CD4-positive, alpha-beta T cell treated with Interleukin-15 for 1 hour (primary cell): ENCODE results near the gene RFC1.

ENCODE experiments used
- DNase-seq: peaks from one replicate; pipeline ENCODE4 v3.0.0-alpha.2; 2020

Gene RFC1

DNA sequence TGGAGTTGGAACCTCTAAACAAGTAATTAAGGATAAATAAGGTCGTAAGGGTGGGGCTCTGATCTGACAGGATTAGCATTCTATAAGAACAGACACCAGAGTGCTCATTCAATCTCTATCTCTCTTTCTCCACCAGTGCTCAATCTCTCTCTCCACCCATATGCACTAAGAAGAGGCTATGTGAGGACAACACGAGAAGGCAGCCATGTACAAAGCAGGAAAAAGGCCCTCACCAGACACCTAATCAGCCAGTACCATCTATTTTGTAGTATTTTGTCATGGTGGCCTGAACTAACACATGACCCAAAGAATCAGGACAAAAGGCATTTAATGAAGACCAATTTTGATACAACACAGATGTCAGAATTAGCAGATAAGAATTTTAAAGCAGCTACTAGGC lies 16.8 kb downstream of the RFC1 start:
- DNase-seq, result no peak

GRCh38 chr4:39348371-39349315 lies 17.5 kb downstream of the RFC1 start:
- DNase-seq, result no peak

DNA sequence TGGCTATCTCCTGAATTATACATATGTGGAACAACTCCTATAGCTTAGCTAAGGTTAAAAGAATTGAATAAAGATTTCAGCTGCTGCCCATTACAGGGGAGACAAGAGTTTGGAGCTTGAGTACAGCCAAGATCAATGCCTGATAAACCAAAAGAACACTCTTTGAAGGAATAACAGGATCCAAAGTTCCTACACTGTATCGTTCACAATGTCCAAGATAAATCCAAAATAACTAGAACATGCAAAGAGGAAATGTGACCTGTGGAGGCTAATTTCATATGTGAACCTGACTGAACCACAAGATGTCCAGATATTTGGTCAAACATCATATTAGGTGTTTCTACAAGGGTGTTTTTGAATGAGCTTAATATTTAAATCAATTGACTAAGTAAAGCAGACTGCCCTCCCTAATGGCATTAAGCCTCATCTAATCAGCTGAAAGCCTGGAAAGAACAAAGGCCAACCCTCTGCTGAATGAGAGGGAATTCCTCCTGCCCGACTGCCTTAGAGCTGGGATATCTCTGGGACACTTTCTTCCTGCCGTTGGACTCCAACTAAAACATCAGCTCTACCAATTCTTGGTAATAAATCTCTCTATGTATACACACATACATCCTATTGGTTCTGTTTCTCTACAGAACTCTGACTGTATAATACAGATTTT lies 19.2 kb downstream of the RFC1 start:
- DNase-seq, result no peak

GRCh38 chr4:39342731-39343130 lies 23.4 kb downstream of the RFC1 start:
- no peak for DNase-seq

DNA sequence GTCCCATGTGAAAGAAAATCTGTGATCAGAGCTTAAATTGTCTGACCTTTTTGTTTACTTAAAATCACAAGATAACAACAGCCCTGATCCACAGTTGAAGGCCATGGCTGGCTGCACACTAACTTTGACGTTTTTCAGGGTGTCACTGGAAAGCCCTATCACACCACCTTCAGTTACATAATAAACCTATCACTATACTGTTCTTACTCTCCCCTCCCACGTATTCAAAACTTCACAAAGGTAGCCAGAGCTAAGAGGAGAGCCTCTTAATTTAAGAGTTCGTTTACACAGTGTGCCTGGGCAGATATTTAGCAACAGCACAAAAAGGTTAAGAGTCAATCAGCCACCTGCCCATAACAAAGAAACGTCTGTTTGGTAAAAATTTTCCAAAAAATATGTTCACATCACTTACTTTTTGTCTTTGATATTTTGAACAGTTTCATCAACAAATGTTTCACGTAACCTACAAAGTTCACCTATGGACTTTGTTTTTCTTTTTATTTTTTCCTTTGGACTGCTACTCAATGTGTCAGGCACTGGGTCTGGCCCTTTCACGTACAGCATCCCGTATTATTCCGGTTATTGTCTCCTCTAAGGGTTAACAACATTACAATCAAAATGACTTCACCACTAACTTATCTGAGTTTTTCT lies 25.0 kb downstream of the RFC1 start:
- DNase-seq, result no peak

DNA sequence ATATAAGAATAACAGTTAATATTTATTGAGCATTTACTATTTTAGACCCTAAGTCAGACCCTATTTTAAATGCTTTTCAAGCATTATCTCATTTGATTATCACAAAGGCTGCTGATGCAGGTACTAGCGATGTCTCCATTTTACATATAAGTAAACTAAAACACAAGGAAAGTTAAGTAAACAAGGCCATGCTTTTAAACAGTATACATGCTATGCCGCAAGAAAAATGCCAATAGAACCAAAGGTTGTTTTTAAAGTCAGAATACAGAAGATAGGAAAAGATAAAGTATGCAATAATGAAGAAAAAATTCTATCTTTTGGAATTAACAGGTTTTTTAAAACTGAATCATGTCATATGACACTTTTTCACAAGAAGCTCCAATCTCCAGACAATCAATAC lies 26.2 kb downstream of the RFC1 start:
- no peak for DNase-seq

- DNase-seq, result no peak
Observed at GRCh38 chr4:39337841-39338240, 28.3 kb downstream of the RFC1 start.

- no peak for DNase-seq
Observed at GRCh38 chr4:39335566-39335965, 30.6 kb downstream of the RFC1 start.

- no peak for DNase-seq
Observed at GRCh38 chr4:39331191-39331590, 35.0 kb downstream of the RFC1 start.

DNA sequence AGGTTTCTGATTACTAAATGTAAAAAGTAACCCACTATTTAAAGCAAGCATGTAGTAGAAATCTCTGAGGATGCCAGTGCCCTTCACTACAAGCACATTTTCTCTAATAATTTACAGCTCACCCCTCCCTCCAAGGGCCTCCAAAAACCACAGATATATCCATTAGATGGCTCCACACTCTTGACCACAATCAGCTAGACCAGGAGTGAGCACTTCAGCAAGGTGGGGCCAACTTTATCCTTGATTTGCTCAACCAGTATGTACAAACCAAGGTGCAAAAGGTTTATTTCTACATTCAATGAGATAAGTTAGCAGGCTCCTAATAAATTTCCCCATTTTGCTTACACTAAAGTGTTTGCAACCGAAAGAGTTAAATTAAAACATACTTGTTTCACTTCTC lies 35.8 kb downstream of the RFC1 start:
- DNase-seq, result no peak

- DNase-seq, result no peak
Observed at GRCh38 chr4:39326468-39326977, 39.6 kb downstream of the RFC1 start.

GRCh38 chr4:39324897-39325613 lies 41.1 kb downstream of the RFC1 start:
- no peak for DNase-seq

DNA sequence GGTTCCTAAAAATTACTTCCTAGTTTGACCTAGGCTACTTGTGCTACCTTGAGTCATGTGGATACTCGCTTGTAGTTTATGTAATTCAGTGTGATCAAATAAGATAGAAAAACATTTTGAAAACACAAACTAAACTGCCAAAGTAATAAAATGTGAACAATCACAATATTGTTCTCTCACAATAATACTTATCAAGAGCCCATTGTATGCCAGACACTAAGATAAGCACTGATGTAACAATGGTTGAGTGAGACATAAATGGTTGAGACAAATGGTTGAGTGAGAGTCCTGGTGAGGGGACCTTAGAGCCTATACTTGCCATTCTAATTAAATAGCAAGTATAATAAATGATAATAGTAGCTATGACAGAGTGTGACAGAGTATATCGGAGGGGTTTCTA lies 41.7 kb downstream of the RFC1 start:
- no peak for DNase-seq

- no peak for DNase-seq
Observed at GRCh38 chr4:39323821-39324220, 42.3 kb downstream of the RFC1 start.

DNA sequence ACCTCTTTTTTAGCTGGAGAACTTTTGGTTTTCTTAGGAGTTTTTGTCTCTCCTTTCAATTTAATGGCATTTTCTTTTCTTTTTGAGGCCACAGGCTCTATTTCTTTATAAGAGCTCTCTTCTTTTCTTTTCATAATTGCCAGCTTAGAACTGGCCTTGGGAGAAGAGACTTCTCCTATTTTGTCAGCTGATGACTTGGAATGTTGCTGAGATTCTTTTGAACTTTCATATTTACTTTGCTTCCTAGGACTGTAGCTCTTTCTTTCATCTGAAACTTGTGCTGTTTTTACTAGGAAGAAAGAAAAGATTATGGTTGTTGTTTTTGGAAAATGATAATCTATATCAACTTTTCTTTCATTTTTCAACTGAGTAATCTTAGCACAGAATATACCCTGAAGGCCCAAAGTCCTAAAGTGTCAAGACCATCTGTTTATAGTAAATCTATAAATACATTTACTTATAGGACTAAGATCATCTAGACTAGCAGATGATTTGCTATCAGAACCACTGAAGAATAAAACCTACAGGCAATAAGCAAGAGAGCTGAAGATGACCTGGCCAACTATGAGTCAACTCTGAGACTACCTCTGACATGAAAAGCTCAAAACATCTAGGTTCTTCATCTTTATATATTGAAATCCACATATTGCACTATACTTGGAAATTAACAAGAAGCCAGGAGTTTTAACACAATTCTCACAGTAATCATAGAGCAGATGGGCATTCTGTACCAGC lies 45.6 kb downstream of the RFC1 start:
- no peak for DNase-seq

DNA sequence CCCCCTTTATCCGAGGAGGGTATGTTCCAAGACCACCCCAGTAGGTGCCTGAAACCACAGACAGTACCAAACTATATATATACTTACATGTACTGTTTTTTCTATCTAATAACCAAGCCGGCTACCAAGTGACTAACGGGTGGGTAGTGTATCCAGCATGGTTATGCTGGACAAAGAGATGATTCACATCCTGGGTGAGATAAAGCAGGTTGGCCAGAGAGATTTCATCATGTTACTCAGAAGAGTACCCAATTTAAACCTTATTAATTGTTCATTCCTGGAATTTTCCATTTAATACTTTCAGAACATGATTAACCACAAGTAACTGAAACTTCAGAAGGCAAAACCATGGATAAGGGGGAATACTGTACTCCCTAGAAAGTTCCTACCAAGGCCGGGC lies 46.5 kb downstream of the RFC1 start:
- DNase-seq, result no peak

DNA sequence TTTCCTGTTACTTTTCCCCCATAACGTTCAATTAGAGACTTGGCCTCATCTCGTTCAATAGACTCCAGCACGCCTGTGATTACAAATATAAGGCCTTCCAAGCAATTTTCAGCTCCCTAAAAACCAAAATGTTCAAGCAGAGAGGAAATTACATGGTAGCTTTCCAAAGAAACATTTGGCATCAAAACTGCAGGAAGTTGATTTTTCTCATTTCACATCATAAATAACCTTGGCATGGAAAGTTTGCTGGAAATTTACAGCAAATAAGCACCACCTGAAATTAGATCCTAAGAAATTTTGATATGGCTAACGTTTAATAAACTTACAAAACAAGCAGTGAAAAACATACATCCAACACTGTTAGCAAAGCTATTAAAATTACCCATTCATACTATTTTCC lies 53.3 kb downstream of the RFC1 start:
- DNase-seq, result no peak

DNA sequence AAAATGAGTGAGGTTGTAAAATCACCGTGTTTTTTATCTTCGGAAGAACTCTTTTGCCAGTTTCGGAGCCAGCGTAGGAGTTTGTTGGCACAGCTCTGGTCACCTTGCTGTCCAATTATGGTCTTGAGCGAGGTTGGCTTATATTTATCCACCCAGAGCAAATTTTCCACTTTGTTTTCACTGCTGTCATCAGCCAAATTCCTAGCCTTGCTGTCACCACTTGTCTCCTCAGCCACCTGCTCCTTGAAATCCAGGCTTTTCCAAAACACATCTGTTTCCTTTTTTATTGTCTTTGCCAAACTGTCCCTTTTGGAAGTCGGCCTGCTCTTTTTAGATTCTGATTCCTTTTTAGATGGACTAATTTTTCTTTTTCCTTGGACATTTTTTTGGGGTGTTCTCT lies 57.6 kb downstream of the RFC1 start:
- DNase-seq, result no peak

GRCh38 chr4:39305912-39306677 lies 60.1 kb downstream of the RFC1 start:
- no peak for DNase-seq

GRCh38 chr4:39304651-39305050 lies 61.5 kb downstream of the RFC1 start:
- no peak for DNase-seq

GRCh38 chr4:39303871-39304270 lies 62.3 kb downstream of the RFC1 start:
- no peak for DNase-seq
